H1 (cell line): Measurements from ENCODE around the gene CFAP97D2. TPM values are rescaled to one million over a fixed set of nuclear protein-coding genes. Genes with fewer than 3 reads are reported as not detected.

Experiments
- BRCA1 ChIP-seq: IDR thresholded peaks from 2 replicates; pipeline ENCODE4 v1.6.1; 2012; ENCODE audit warnings: low read depth, low read length, improper control_type of control experiment
- EZH2 ChIP-seq: fragments of 200-600 bp; sonication (generic); IDR thresholded peaks from 2 replicates; pipeline ENCODE4 v1.7.1; 2012; ENCODE audit warnings: low read depth, mild to moderate bottlenecking, moderate library complexity, low read length, inconsistent platforms; ENCODE audit not compliant: severe bottlenecking
- NANOG ChIP-seq: IDR thresholded peaks from 2 replicates; pipeline ENCODE4 v1.6.1; 2011; ENCODE audit warnings: low read length, low read depth, mild to moderate bottlenecking, inconsistent platforms; ENCODE audit not compliant: insufficient read depth, poor library complexity, severe bottlenecking
- SIX5 ChIP-seq: IDR thresholded peaks from 2 replicates; pipeline ENCODE4 v1.6.1; 2011; ENCODE audit warnings: mild to moderate bottlenecking, low read depth, low read length
- polyA plus RNA-seq, 7 experiments: library from polyadenylated mRNA; depleted of rRNA in 3 of 7; stranded (reverse) in 5 of 7; unstranded in 2 of 7; fragments of >200 nt in 5 of 7; fragments of 200-250 nt in 2 of 7; gene quantifications; 1 replicate in 5 of 7; 2 replicates in 1 of 7; 4 replicates in 1 of 7; pipeline versions ENCODE4 v1.2.1 to v1.2.3, GENCODE V29; 2011 to 2013; ENCODE audit warnings: missing spikeins in 2 of 7, mixed read lengths in 2 of 7
- total RNA-seq: library from RNA; stranded (reverse); fragmentation: NEBNext Ultra II Directional; extraction: Animal tissue kit (Norgen Biotek cat#: 25700); gene quantifications from 2 replicates; pipeline ENCODE4 v1.2.1, GENCODE V29; 2021

The CFAP97D2 gene
- total and polyA plus RNA-seq, 2 of the 8 experiments (the other 6 are each of a cell fraction or from before 2014, with no cell fraction given) = not detected

GRCh38 chr13:114234645-114235421 lies 55.8 kb downstream of the CFAP97D2 start, which contains the start of gene CDC16 (continued):
- no peak for TF ChIP-seq NANOG
- no peak for TF ChIP-seq EZH2
- no peak for TF ChIP-seq SIX5
- no peak for TF ChIP-seq BRCA1
